ENCODE measurements around the gene PTPRD.

GRCh38 chr9:9499546-9499945 lies 1113.3 kb downstream of the PTPRD start:
- TF ChIP-seq CTCF (IDR thresholded peaks at IDR 0.05) (no peak), POLR2A (IDR thresholded peaks at IDR 0.05) (no peak), EP300 (IDR thresholded peaks at IDR 0.05) (no peak)

Measured in ovary (tissue), 3 donors.